Measurements from ENCODE around the gene KIF26A.

KIF26A gene

DNA sequence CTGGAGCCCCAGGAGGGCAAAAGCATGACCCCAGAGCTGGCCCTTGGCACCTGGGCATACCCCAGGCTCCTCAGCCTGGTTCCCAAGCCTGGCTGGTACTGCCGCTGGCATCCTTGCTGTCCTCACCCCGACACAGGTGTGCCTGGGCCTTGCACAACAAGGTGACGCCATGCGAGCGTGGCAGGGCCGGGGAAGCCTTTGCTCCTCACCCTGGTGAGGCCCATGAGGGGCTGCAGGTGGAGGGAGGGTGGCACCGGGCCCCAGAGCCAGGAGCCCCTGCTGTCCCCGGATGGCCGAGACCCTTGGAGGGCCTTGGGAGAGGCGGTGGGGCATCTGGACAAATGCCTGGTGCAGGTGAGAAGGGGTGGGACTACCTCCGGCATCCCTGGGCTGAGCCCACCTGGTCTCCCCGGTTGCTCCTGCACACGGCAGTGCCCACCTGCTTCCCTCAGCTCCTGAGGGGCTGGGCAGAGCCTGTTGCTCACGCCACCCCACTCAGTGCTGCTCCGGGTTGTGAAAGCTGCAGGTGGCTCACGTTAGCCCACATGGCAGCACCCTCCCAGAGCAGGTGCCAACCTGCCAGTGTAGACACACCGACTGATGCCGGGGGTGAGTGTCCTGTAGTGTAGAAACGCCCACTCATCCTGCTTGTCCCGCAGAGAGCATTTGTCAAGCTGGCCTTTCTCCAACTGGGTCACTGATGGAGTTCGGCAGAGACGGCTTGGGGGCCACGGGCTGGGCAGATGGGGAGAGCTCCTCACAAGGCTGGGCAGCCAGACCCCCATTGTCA lies 24.6 kb upstream of the KIF26A start:
- DNase-seq = no peak

DNA sequence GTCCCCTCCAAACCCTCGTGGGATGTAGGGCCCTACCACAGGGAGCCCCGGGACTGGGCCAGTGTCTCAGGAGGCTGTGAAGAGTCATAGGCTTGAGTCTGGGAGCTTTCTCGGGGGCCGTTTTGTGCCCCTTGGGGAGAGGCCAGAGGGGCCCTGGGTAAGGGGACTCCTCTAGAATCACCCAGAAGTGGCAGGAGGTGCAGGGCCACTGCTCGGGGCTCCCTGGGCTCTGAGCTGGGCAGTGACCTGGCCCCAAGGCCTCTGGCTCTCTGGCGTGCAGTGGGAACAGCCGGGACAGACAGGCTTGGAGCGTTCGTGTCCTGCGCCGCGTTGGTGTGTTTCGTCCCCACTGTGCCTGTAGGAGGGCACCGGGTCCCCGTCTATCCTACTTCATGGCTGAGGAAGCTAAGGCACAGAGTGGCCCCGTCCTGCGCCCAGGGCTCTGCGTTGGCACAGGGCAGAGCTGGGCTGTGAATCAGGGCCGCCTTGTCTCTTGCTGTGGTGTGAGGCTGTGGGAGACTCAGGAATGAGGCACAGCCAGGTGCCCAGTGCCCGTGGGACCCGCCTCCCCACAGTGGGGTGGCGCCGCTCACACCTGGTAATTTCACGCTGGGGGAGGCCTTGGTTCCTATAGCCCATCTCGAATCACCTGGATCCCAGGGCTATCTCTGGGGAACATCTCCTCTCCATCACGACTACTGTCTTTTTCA lies 23.8 kb upstream of the KIF26A start:
- no peak for DNase-seq

DNA sequence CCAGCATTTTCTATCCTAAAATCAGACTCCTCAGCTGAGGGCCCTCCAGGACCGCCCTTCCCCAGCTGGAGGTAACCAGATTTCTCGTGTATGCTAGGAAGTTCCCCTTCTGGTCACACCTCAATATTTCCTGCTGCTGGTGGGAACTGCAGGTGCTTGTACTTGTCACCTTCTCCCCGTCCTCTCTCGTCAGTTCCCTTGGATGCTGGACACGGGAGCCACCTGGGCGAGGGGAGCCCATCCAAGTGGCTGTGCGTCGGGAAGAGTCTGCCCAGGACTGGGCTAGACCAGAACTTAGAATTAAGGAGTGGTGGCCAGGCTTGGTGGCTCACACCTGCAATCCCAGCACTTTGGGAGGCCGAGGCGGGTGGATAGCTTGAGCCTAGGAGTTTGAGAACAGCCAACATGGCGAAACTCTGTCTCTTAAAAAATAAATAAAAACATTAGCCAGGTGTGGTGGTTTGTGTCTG lies 23.2 kb upstream of the KIF26A start:
- no peak for DNase-seq

DNA sequence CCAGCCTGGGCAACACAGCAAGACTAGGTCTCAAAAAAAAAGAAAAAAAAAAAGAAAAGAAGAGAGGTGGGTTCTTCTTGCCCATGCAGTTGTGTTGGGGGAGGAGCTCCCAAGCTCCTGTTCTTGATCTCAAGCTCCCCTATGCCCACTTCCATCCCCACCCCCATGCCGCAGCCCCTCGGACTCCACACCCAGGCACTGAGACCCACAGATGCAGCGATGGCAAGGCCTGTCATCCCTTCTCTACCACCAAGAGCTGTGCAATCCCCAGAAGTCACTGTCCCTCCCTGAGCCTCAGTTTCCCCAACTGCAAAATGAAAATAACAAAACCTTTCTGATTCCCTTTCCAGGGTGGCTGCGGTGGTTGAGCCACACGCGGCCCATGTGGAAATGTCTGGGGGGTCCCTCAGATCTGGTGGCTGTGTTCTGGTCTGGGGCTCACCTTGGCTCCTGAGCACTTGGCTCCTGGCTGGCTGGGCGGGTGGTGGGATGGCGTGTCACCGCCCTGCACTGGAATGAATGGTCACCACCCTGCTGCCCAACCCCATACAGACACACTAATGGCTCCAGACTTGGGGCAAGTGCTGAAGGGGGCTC lies 22.6 kb upstream of the KIF26A start:
- no peak for DNase-seq

- DNase-seq = no peak
Measured at GRCh38 chr14:104116288-104116755, 22.1 kb upstream of the KIF26A start.

GRCh38 chr14:104116756-104117340 lies 21.5 kb upstream of the KIF26A start:
- DNase-seq = no peak

- DNase-seq = no peak
Measured at GRCh38 chr14:104117341-104118005, 20.9 kb upstream of the KIF26A start.

DNA sequence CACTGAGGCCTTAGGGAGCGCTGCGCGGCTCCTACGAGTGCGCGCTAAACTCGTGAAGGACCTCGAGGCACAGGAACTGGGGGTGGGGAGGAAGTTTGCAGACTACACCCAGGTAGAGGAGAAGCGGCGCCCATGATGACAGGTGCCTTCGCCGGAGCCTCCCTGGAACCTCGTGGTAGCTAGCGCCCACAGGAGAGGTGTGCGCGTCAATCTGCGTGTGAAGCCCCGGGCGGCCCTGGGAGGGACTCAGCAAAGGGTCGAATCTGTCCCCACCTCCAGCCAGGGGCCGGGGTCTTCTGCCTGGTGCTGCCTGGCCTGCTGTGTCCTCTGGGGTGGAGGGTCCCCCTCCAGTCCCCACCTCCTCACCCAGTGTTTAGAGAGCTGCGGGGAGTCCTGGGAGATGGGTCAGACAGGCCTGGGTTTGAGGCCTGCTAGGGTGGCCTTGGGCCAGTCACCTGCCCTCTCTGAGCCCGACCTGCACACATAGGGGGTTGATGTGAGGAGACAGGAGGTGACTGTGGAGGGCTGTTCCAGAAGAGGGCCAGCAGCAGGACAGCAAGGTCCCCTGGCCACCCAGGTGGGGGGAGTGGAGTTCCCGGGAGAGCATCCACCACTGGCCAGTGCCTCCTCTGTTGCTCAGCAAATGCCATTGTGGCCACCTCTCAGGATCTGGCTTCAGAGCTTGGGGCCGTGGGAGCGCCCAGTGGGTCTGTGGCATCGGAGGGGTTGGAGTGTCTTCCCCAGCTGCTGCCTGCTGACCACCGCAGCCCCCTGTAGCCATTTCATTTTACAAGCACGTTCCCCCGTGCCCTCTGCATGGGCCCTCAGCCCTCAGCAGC lies 20.2 kb upstream of the KIF26A start:
- no peak for DNase-seq

GRCh38 chr14:104119119-104119487 lies 19.3 kb upstream of the KIF26A start:
- DNase-seq = no peak

DNA sequence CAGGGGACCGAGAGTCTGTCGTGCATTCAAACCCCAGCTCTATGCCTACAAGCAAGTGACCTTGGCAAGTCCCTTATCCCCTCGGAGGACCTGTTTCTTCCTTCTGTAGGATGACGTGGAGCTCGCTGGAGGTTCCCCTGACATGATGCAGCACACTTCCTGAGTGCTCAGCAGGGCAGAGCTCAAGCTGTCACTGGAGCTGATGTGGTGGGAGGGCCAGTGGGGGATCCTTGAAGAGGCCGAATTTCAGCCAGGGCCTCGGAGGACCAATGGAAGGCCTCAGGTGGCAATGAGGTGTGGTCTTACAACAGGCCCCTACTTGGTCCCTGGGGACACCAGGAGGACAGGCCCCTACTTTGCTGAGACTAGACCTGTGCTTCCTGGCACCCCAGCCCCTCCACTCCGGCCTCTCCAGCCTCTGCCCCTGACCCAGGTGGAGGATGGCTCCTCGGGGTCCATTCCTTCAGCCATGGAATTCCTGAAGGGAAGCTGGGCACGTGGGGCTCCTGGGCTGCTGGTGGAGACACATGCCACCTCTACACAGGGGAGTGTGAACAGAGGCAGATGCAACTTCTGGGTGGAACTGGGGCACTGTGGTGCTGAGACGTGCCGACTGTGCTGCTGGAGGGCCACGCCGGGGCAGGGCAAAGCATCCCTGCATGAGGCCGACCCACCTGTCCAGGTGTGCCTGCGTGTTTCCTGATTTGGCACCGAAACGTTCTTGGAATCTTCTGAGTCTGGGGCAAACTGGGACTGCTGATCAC lies 18.7 kb upstream of the KIF26A start:
- no peak for DNase-seq

DNA sequence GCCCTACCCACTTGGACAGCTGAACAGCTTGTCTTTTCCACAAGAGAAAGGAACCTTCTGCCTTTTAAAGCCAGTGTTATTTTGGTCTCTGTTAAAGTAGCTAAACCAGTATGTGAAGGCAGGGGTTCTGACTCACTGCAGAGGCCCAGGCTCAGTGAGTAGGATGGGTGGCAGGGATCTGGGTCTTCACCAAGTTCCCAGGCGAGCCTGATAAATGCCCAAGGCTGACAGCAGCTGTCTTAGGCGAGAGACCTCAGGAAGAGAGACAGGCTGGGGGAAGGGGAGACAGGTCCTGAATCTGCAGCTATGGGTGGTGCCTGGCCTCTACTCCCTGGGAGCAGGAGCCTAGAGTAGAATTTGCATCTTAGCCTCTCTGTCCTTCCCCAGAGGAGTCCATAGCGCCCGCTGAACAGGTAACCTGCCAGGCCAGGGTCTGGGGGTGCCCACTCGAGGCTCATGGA lies 18.1 kb upstream of the KIF26A start:
- no peak for DNase-seq

GRCh38 chr14:104121142-104121541 lies 17.2 kb upstream of the KIF26A start:
- DNase-seq = no peak

DNA sequence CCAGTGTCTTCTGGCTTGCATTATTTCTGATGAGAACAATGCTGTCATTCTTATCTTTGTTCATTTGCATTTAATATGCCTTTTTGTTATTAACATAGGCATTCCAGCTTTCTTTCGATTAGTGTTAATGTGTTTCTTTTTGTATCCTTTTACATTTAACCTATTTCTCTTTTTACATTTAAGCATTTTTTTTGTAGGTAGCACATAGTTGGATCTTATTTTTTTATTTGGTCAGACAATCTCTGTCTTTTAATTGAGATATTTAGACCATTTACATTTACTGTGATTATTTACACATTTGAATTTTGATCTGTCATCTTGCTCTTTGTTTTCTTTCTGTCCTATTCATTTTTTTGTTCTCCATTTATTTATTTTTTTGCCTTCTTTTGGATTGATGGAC lies 14.5 kb upstream of the KIF26A start:
- DNase-seq = no peak

DNA sequence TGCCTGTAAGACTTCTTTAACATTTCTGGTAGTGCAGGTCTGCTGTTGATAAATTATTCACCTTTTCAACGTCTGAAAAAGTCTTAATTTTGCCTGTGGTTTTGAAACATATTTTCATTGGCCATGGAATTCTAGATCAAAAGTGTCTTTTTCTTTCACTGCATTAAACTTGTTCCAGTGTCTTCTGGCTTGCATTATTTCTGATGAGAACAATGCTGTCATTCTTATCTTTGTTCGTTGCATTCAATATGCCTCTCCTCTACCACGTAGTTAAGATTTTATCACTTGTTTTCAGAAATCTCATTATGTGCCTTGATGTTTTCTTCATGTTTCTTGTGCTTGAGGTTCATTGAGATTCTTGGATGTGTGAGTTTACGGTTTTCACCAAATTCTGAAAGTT lies 13.4 kb upstream of the KIF26A start:
- DNase-seq = no peak

GRCh38 chr14:104126753-104127152 lies 11.6 kb upstream of the KIF26A start:
- DNase-seq = no peak

DNA sequence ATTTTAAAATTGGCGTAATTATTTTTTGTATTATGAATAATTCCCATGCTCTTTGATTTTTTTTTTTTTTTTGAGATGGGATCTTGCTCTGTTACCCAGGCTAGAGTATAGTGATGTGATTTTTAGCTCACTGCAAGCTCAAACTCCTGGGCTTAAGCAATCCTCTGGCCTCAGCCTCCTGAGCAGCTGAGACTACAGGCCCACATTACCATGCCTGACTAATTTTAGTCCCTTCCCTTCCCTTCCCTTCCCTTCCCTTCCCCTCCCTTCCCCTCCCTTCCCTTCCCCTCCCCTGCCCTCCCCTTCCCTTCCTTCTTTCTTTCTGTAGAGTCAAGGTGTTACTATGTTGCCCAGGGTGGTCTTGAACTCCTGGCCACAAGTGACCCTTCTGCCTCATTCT lies 9.4 kb upstream of the KIF26A start:
- DNase-seq = no peak

DNA sequence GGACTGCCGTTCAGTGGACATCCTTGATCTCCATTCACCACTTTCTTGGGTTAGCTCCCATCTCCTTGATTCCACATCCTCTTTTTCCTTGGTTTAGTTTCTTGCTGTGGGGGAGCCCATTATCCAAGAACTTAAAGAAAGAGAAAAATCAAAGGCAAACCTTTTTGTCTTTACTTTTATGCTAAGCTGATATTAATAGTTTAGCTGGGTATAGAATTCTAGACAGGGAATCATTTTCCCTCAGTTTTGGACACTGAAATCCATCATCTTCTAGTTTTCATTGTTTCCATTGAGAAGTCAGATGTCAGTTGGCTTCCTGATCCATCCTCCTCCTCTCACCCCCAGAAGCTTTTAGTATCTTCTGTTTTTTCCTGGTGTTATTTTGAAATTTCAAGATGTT lies 8.8 kb upstream of the KIF26A start:
- no peak for DNase-seq

DNA sequence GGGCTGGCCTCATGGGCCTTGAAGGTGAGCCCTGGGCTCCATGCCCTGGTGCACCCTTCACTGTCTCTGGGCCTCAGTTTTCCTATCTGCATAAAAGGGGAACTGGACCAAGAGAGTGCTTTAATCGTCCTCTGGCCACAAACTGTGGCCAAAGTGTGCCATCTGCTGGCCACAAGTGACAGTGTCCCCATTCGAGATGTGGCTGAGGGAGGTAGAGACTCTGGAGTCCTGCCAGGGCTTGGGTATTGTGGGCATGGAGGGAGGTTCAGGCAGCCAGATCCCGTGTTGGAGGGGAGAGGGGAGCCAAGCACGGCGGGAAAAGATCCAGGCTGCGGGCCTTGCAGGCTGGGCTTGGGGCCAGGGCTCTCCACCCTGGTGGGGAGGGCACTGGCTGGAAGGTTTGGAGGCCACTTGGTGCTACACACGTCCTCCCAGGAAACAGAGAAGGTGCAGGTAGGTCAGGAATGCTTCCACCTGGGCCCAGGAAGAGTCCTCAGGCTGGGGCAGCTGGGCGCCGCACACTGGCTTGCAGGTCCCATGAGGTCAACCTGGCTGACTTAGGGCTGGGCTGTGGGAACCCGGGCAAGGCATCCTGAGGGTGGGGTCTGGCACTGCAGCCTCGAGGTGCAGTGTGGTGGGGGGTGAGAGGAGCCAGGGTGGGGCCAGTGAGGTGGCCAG lies 7.3 kb upstream of the KIF26A start:
- no peak for DNase-seq

GRCh38 chr14:104131968-104132732 lies 6.2 kb upstream of the KIF26A start:
- DNase-seq = no peak

- no peak for DNase-seq
Measured at GRCh38 chr14:104132981-104133380, 5.4 kb upstream of the KIF26A start.
